Gastrocnemius medialis (tissue), 4 donors: ENCODE results near the gene RABL6. TPM values are rescaled to one million over a fixed set of nuclear protein-coding genes. Genes with fewer than 3 reads are reported as not detected.

Experiments
- ATAC-seq, 2 donors: fragments of 150-250 bp; one replicate each; pipeline ENCODE4 v1.9.1; 2016
- DNase-seq, 2 donors: peaks; one replicate each; pipeline ENCODE4 v3.0.0-alpha.2; 2019
- H3K27ac ChIP-seq, 4 donors: fragments of 200-600 bp; sonication (generic); 1 replicate in 1 of 4; 2 replicates in 3 of 4; pipeline ENCODE4 v1.5.1; 2016 to 2018; ENCODE audit warnings: mild to moderate bottlenecking in 2 of 4, moderate library complexity in 1 of 4
- H3K27me3 ChIP-seq, 3 donors: fragments of 200-600 bp; sonication (generic) in 2 of 3; 1 replicate in 1 of 3; 2 replicates in 2 of 3; pipeline versions ENCODE4 v1.5.1 to v1.6.0; 2016 to 2019; ENCODE audit warnings: mild to moderate bottlenecking in 1 of 3, moderate library complexity in 1 of 3
- H3K36me3 ChIP-seq, 2 donors: fragments of 200-600 bp; sonication (generic) in 1 of 2; one replicate each; pipeline ENCODE4 v1.5.1; 2017 to 2018
- H3K4me1 ChIP-seq, 2 donors: fragments of 200-600 bp; sonication (generic) in 1 of 2; one replicate each; pipeline ENCODE4 v1.5.1; 2016 to 2017; ENCODE audit warnings: mild to moderate bottlenecking in 2 of 2
- H3K4me3 ChIP-seq, 4 donors: fragments of 200-600 bp; sonication (generic) in 3 of 4; 1 replicate in 1 of 4; 2 replicates in 3 of 4; pipeline ENCODE4 v1.5.1; 2016 to 2019; ENCODE audit warnings: mild to moderate bottlenecking in 2 of 4
- H3K9me3 ChIP-seq, 3 donors: fragments of 200-600 bp; sonication (generic) in 2 of 3; 1 replicate in 1 of 3; 2 replicates in 2 of 3; pipeline ENCODE4 v1.5.1; 2016 to 2019
- CTCF ChIP-seq, 5 experiments: fragments of 450-650 bp in 3 of 5; fragments of 200-600 bp in 2 of 5; sonication (generic) in 2 of 5; IDR thresholded peaks in 4 of 5; conservative IDR thresholded peaks in 1 of 5; 1 replicate in 4 of 5; 2 replicates in 1 of 5; pipeline ENCODE4 v1.5.1; 2016 to 2019; ENCODE audit warnings: antibody characterized with exemption in 5 of 5, mild to moderate bottlenecking in 3 of 5, moderate library complexity in 3 of 5
- POLR2A ChIP-seq, 2 donors: fragments of 450-650 bp; IDR thresholded peaks; one replicate each; pipeline ENCODE4 v1.6.1; 2017; ENCODE audit warnings: antibody characterized with exemption in 2 of 2, mild to moderate bottlenecking in 2 of 2, moderate library complexity in 2 of 2
- in situ Hi-C, 4 donors: fragments of 200-750 bp; cut with MboI; loops; one replicate each; pipeline versions ENCODE4 v1.15.0 to v1.8.0; 2017; ENCODE audit warnings: low sequenced_read_pairs in 4 of 4
- intact Hi-C: fragments of 100-400 bp; cut with DNase I; formaldehyde crosslinking; loops from one replicate; pipeline ENCODE4 v1.15.1; 2023; ENCODE audit warnings: low total_unique reads
- total RNA-seq, 4 donors: library from RNA; depleted of rRNA; stranded (reverse); fragments of >200 nt; gene quantifications; one replicate each; pipeline versions ENCODE4 v1.1.0 to v1.2.3, GENCODE V29; 2016

The RABL6 gene
- total RNA-seq, 4 donors from 2014 or later, result 84.9 to 121 (median 105) TPM

GRCh38 chr9:136850866-136851775 is 43.4 kb downstream of the RABL6 start:
- in situ Hi-C loops, result no loop called here
- Histone ChIP-seq H3K36me3 (peaks cover 0 to 12% of the 10 kb centered on the region in 2 donors), H3K27me3 (peaks cover 0 to 9% (median 6%) of the 10 kb centered on the region in 3 donors), H3K4me3 (no peak overlapping the region), H3K9me3 (no peaks in the 10 kb centered on the region), H3K27ac (peak overlapping the region; percentile 59 to 94 (median 90)), H3K4me1 (peaks cover 20 to 31% of the 10 kb centered on the region in 2 donors)
- ATAC-seq (no peak), DNase-seq (no peak)
- TF ChIP-seq POLR2A (IDR thresholded peaks at IDR 0.05), result no peak
- TF ChIP-seq CTCF (IDR thresholded peaks at IDR 0.05 in 4 of 5, conservative IDR thresholded peaks at IDR 0.05 in 1 of 5), result no peak
- intact Hi-C loops, result no loop called here

- H3K9me3 ChIP-seq, result no peaks in the 10 kb centered on the region
- in situ Hi-C loops (no loop called here), intact Hi-C loops (no loop called here)
- H3K4me1 ChIP-seq, result peaks cover 20 to 31% of the 10 kb centered on the region in 2 donors
- H3K4me3 ChIP-seq, result no peak within 1 kb of the TSS
- TF ChIP-seq CTCF (IDR thresholded peaks at IDR 0.05 in 4 of 5, conservative IDR thresholded peaks at IDR 0.05 in 1 of 5) (no peak), POLR2A (IDR thresholded peaks at IDR 0.05) (no peak)
- peaks cover 0 to 4% (median 0%) of the 10 kb centered on the region in 3 donors for H3K27me3 ChIP-seq
- H3K36me3 ChIP-seq, result peaks cover 0 to 12% of the 10 kb centered on the region in 2 donors
- peak in 1 of 2 donors; percentile 75 for DNase-seq
- peak within 1 kb of the TSS; percentile 59 to 94 (median 75) for H3K27ac ChIP-seq
- ATAC-seq, result peak in 1 of 2 donors; percentile 9
Observed at GRCh38 chr9:136851941-136852663, 44.4 kb downstream of the RABL6 start, which contains the start of gene MAMDC4. MAMDC4 (plus strand) TSS chr9:136852346; CDS start chr9:136852417, 71 bp downstream.

GRCh38 chr9:136852664-136853595 is 45.2 kb downstream of the RABL6 start:
- in situ Hi-C loops (no loop called here), intact Hi-C loops (no loop called here)
- no peak for ATAC-seq
- H3K4me1 ChIP-seq, result peaks cover 20 to 28% of the 10 kb centered on the region in 2 donors
- H3K27ac ChIP-seq, result peak overlapping the region in 1 of 4 donors; percentile 94
- peak in 1 of 2 donors; percentile 12 for DNase-seq
- no peak overlapping the region for H3K4me3 ChIP-seq
- no peaks in the 10 kb centered on the region for H3K9me3 ChIP-seq
- TF ChIP-seq CTCF (IDR thresholded peaks at IDR 0.05 in 4 of 5, conservative IDR thresholded peaks at IDR 0.05 in 1 of 5) (no peak), POLR2A (IDR thresholded peaks at IDR 0.05) (no peak)
- H3K36me3 ChIP-seq, result peaks cover 0 to 12% of the 10 kb centered on the region in 2 donors
- H3K27me3 ChIP-seq, result no peaks in the 10 kb centered on the region

GRCh38 chr9:136853596-136854112 is 45.9 kb downstream of the RABL6 start:
- H3K4me1 ChIP-seq, result peaks cover 20 to 31% of the 10 kb centered on the region in 2 donors
- H3K36me3 ChIP-seq, result peaks cover 0 to 12% of the 10 kb centered on the region in 2 donors
- peak in 1 of 2 donors; percentile 11 for DNase-seq
- H3K27ac ChIP-seq, result no peak overlapping the region
- intact Hi-C loops, result loop anchor here (1.0 to 2.0 kb wide), 2 partner anchors 18 to 19 kb away; no protein-coding TSS in a partner anchor
- no peak overlapping the region for H3K4me3 ChIP-seq
- TF ChIP-seq CTCF (IDR thresholded peaks at IDR 0.05 in 4 of 5, conservative IDR thresholded peaks at IDR 0.05 in 1 of 5), result no peak
- no peak for TF ChIP-seq POLR2A (IDR thresholded peaks at IDR 0.05)
- H3K9me3 ChIP-seq, result no peaks in the 10 kb centered on the region
- no peak for ATAC-seq
- in situ Hi-C loops, result no loop called here
- H3K27me3 ChIP-seq, result no peaks in the 10 kb centered on the region
